Cardiac septum (tissue), 1 donor: ENCODE results near the gene NELFA. TPM values are rescaled to one million over a fixed set of nuclear protein-coding genes. Genes with fewer than 3 reads are reported as not detected.
"Not testable (repeated sequence)": the region's sequence is repeated elsewhere in the genome, so short reads cannot be mapped to it uniquely, and the experiment has no call there.

Experiments
- DNase-seq: peaks from one replicate; pipeline ENCODE4 v3.0.0-alpha.2; 2020; ENCODE audit warnings: low spot score
- intact Hi-C: fragments of 100-400 bp; cut with DNase I; formaldehyde crosslinking; loops from one replicate; pipeline ENCODE4 v1.14.0; 2022
- total RNA-seq: library from RNA; stranded (reverse); fragmentation: NEBNext Ultra II Directional; extraction: Animal tissue kit (Norgen Biotek cat#: 25700); gene quantifications from one replicate; pipeline ENCODE4 v1.2.1, GENCODE V29; 2021
- donor health status: DM: no; HTN: no; CAD: no.

Gene NELFA
- total RNA-seq, 1 donor from 2014 or later: 14.7 TPM

DNA sequence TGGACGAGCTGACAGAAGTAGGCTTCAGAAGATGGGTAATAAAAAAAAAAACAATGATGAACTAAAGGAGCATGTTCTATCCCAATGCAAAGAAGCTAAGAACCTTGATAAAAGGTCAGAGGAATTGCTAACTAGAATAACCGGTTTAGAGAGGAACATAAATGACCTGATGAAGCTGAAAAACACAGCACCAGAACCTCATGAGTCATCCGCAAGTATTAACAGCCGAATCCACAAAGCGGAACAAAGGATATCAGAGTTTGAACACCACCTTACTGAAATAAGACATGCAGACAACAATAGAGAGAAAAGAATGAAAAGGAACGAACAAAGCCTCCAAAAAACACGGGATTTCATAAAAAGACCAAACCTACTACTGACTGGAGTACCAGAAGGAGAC, 10.5 kb downstream of the NELFA start:
- intact Hi-C loops: no loop called here
- no peak for DNase-seq

DNA sequence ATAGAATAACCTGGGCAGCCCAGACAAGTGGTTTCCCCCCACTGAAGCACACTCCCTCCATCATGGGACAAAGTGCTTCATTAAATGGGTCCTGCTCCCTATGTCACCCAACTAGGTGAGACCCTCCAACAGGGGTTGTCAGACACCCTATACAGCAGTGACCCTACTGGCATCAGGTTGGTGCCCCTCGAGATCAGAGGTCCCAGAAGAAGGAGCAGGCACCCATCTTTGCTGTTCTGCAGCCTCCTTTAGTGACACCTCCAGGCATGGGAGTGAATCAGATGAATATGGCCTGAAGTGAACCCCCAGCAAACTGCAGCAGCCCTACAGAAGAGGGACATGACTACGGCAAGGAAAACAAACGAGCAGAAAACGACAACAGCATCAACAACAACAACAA, 11.1 kb downstream of the NELFA start:
- DNase-seq: no peak
- intact Hi-C loops: no loop called here

DNA sequence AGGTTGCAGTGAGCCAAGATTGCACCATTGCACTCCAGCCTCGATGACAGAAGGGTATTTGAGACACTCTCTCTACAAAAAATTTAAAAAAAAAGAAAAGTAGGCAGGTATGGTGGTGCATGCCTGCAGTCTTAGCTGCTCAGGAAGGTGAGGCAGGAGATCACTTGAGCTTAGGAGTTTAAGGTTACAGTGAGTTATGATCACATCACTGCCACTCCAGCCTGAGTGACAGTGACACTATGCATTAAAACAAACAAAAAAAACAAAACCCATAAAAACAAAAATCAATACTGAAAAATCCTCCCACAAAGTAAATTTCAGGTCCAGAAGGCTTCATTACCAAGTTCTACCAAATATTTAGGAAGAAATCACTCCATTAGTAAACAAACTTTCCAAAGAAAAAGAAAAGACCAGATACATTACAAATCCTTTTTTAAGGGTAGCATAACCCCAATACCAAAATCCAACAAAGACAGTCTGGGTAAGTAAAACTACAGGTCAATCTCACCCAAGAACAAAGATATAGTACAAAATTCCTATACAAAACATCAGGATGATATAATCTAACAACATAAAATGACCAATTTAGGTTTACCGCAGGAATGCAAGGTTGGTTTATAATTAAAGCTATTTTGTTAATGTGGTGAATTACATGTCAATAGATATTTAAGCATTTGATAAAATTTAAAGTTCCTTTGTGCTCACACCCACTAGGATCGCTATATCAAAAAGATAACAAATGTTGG, 11.7 kb downstream of the NELFA start:
- intact Hi-C loops: no loop called here
- DNase-seq: no peak

DNA sequence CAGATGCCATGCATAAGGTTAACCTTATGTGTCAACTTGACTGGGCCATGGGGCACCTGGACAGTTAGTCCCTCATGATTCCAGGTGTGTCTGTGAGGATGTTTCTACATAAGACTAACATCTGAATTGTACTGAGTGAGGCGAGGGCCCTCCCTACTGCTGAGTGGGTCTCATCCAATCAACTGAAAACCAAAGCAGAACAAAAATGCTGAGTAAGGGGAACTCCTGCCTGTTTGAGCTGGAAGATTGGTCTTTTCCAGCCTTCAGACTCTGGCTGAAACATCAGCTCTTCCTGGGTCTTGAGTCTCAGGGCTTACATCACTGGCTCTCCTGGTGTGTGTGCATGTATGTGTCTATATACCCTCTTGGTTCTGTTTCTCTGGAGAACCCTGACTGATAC, 13.8 kb downstream of the NELFA start:
- DNase-seq: no peak
- intact Hi-C loops: no loop called here

DNA sequence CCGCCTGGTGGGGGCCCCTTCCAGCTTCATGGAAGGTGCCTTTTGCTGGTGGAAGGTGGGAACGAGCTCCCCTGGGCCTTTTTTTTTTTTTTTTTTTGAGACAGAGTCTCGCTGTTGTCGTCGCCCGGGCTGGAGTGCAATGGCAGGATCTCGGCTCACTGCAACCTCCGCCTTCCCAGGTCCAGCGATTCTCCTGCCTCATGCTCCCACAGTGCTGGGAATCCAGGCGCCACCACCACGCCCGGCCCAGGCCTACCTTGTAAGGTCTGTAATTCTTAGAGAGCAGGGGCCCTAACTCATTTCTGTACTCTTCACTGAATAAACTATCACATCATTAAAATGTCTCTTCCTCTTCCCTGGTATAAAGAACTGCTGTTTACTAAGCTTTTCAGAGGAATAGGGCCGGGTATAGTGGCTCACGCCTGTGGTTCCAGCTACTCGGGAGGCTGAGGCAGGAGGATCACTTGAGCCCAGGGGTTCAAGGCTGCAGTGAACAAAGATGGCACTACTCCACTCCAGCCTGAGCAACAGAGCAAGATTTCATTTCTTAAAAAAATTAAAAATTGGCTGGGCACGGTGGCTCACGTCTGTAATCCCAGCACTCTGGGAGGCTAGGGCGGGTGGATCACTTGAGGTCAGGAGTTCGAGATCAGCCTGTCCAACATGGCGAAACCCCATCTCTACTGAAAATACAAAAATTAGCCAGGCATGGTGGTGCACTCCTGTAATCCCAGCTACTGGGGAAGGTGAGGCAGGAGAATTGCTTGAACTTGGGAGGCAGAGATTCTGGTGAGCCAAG, 14.9 kb downstream of the NELFA start:
- intact Hi-C loops, DNase-seq: not testable (repeated sequence)

DNA sequence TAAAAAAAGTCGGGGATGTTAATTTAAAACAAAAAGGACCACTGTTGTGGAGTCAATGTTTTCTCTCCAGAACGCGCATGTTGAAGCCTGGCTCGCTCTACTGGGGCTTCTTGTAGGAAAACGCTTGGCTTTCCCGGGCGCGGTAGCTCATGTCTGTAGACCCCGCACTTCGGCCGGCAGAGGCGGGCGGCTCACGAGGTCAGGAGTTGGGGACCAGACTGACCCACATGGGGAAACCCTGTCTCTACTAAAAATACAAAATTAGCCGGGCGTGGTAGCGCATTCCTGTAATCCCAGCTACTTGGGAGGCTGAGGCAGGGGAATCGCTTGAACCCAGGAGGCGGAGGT, 15.6 kb downstream of the NELFA start:
- DNase-seq: no peak
- intact Hi-C loops: no loop called here

DNA sequence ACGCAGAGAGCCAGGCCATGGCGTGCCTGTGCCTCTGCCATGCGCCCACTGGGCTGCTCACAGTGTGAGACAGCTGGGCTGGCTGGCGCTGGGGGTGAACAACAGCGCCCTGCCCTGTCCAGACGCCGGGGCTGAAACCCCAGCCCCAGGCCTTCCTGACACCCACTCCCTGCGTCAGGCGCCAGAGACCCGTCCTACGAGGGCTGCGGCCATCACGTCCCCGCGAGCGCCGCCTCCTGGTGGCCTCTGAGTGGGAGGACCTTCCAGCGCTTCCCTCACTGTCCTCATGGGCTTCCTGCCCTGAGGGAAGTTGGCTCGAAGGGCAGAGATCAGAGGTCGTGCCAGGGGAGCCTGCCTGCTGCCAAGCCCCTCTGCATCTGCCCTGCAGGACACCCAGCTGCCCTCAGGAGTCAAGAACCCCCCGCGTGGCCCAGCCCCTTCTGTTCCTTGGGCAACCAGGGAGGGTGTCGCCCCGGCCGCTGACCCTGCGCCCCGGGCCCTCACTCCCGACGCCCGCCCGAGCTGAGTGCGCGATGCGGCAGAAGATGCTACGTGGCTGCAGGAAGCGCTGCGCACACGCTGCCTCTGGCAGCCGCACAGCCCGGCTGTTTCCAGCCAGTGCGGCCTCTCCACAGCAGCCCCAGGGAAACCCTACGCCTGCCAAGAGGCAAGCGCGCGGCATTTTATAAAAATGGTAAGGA, 16.2 kb downstream of the NELFA start:
- DNase-seq: no peak
- intact Hi-C loops: no loop called here

DNA sequence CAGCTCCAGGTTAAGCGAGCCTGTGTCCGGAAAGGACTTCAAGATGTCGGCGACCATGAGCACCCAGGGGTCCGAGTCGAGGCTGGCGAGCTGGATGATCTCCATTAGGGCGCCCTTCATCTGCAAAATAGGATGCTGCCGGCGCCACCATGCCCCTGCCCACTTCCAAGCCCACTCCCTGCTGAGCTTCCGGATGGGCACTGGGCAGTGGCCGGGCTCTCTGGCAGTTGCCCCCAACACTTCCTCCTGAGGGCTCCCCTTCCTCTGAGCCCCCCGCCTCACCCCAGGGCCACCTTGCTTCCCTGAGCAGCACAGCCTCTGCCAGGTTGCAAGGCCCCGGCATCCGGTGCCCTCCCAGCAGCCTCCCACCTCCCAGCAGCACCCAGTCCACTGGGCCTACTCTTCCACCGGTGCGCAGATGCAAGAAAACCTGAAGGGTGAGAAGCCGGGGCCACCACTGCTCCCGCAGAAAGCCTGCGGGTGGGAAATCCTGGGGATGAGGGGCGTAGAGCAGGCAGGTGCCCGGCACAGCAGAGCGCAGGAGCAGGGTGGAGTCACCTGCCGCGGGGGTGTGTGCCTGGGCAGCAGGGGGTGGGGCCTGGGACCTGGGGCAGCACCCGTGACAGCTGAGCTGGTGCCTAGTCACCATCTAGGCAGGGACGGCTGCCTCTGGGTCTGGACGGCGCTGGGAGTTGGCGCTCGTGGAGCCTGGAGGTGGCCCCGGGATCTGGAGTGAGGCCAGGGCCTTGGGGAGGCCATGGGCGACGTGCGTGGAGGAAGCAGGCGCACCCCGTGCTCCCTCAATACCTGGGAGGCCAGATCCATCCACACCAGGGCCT, 17.0 kb downstream of the NELFA start:
- DNase-seq: no peak
- intact Hi-C loops: no loop called here

DNA sequence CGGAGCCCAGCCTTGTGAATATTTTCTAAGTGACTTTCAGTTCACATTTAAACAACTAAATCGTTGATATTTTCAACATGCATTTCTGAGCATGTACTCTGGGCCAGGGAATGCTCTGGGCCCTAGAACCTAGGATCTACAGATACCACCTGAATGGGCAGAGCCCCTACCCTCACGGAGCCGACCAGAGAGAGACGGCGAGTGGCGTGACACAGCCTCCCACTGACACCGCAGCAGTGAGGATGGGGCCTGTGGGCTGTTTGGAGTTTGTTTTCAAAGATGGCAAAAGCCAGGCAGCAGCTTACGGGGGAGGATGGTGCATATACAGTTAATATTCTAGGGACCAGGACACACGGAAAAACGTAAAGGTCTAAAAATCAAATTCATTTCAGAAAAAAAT, 17.7 kb downstream of the NELFA start:
- intact Hi-C loops: no loop called here

DNA sequence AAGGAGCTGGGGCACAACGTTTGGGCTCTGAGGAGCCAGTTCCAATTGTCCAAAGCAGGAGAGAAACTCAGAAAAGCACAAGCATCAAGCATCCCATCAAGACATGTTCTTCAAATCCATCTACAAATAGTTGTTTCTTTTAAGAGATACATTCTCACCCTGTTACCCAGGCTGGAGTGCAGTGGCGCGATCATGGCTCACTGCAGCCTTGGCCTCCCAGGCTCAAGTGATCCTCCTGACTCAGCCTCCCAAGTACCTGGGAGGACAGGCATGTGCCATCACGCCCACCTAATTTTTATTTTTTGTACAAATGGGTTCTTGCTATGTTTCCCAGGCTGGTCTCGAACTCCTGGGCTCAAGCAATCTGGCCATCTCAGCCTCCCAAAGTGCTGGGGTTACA, 18.1 kb downstream of the NELFA start:
- intact Hi-C loops: no loop called here
- no peak for DNase-seq

More for the DNA sequence above, 17.7 kb downstream of the NELFA start:
- DNase-seq: no peak

DNA sequence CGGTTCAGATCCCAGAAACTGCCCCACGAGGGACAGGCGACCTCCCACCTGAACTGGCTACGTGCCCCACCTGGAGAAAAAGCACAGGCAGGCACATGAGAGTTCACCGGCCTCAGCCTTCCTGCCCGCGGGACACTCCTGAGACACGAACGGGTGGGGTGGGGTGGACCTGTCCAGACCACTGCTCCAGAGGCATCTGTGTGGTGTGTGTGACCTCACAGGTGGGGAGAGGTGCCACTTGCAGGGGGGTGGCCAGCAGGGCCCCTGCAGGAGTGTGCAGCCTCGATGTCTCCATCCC, 18.5 kb downstream of the NELFA start:
- intact Hi-C loops: no loop called here
- DNase-seq: no peak

DNA sequence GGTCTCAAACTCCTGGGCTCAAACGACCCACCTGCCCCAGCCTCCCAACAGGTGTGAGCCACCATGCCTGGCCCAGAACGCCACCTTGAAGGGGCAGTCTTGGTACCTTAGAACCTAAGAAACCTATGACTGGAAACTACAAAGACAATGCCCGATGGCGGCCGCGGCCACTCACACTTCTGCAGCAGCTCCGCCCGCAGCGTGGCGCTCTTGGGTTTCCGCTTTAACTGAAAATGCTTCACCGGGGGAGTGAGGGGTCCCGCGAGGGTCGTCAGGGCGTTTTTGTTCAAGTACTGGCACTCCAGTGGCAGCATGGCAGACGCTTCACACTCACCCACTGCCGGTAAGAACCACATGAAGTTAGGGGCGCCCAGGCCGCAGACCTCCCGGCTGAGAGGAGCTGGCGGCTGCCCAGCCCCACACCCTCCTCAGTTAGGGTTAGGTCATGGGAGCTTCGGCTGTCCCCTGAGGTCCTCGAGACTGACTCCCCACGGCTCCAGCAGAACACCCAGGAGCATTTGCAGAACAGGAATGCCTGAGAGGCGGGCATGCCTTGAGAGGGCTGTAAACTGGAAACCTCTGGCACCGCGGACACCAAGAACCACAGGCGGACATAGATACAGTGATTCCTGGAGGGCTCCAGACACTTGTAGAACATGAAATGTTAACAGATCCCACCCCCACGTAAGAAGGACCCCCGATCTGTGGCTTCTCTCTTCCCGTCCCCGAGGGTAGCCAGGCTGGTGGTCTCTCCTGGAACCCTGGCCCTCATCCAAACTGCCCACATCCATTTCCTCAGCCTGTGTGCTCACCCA, 19.0 kb downstream of the NELFA start:
- DNase-seq: no peak
- intact Hi-C loops: no loop called here

DNA sequence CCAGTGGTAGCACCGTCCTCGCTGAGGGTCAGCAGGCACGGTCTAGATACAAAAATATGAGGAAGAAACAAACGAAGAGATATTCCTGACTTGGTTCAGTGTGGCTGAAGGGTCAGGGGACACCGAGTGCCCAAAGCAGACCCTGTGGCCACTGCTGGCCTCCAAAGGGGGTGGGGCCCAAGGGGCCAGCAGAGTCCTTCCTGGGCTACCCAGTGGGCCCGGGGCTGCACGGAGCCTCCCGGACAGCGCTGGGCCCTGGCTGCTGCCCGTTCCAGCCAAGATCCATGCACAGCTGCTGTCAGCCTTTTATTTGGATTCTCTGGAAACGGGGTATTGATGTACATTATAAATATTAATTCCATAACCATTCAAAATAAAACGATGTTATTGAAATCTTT, 20.4 kb downstream of the NELFA start:
- intact Hi-C loops: no loop called here

DNA sequence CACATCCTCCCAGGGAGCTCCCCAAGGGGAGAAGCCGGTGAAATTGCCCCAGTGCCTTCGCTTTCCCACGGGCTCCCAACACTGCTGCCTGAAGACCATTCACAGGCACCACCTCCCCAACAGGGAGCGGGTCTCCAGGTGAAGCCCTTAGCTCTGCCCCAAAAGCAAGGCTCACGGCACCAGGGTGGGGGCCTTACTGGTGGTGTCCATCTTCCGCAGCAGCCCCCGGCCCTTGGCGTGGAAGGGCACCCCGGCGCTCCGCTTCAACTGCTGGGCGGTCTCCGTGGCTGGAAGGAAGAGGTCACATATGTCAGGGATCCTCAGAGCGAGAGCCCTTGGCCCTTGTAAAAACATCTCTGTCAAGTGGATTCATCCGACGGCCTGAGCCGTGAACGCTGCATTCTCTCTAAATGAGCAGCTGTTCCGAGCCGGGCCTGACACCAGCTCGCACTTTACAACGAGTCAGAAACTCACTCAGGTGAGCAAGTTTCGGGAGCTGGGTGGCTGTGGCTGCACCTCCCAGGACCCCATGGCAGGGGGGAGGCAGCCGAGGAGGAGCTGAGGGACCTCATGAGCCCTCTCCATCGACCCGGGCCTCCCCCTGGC, 20.9 kb downstream of the NELFA start:
- no peak for DNase-seq
- intact Hi-C loops: no loop called here

More for the DNA sequence above, 20.4 kb downstream of the NELFA start:
- no peak for DNase-seq

DNA sequence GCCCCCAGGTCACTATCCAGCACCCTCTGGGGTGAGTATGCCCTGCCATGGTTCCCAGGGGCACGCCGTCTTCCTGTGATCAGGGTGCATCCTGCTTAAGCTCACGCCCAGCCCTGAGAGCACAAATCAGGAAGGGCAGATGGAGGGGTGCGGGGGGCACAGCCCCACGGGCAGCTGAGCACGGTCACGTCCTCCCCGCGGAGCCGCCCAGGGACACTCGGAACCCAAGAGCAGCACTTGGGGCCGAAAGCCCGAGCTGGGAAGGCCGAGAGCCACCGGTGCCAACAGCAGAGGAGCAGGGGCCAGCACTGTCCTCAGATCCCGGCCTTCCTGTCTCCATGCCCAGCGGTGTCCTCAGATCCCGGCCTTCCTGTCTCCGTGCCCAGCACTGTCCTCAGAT, 21.5 kb downstream of the NELFA start:
- intact Hi-C loops: no loop called here
- no peak for DNase-seq

DNA sequence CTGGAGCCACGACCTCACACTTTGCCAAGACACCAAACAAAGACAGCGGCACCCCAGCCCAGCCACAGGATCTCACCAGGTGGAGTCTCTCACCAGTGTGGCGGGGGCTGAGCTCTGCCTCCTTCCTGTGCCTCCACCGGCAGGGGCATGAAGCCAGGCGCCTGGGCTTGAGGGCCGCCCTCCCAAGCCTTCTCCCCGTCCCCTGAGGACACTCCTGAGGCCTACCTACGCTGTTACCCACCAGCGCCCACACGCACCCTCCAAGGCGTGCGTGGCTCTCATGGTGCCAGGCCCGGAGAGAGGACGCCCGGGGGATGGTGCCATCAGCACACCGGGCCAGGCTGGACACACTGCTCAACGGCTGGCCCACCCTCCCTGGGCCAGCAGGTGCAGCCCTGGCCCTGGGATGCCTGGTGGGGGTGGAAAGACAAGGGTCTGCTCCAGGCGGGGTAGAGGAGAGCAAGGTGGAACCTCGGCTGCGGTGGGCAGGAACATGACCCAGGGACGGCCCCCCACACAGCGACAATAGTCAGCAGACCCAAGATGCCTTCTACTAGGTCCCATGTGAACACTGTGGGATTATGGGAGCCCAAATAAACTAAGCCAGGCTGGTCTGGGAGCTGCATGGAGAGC, 22.1 kb downstream of the NELFA start:
- intact Hi-C loops: no loop called here
- DNase-seq: no peak

DNA sequence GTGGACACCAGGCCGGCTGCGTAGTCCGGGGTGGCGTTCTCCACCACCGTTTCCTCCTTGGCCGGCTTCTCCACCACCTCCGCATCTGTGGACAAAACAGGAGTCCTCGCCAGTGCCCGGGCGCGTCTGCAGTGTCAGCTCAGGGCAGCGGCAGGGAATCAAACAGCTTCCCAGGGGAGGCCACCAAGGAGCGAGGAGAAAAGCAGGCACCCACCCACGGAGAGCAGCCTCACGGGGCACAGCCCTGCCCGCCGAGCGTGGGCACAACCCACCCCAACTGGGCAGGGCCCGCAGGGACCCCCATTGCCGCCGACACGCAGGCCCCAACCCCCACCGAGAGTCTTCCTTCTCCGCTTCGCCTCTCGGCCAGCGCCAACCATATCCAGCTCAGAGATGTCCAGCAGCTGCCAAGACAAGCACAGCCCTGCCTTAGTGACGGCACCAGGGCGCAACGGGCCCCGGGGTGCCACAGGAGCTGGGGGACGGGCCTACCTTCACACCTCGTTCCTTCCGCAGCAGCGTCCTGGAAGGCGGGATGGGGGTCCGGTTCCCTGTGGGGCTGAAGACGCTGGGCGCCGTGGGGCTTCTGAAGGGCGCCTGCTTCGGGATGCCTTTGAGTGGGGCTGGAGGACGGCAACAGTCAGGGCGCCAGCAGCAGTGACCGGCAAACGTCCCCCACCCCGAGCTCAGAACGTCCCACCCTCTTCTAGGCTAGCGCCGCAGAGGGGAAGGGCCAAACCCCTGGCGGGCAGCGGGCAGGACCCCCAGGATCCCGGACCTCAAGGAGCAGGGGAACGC, 22.8 kb downstream of the NELFA start:
- no peak for DNase-seq
- intact Hi-C loops: no loop called here

DNA sequence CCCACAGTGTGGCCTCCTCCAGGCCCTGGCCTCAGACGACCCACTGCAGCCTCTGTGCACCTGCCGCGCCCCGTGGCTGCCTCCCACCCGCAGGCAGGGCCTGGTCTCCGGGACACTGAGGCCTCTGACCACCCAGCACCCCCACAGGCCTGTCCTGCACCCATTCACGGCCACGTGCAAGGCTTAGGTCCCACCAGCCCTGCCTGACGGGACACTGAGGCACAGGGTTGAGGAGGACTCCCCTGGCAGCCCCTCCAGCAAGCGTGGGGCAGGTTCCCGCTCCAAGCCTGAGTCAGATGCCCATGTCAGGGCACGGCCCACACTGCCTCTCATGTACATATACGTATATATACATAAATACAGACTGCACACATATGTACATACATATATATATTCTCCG, 23.5 kb downstream of the NELFA start:
- intact Hi-C loops: no loop called here
- DNase-seq: no peak
